Caco-2 (cell line): Measurements from ENCODE around the gene TPRA1. TPM values are rescaled to one million over a fixed set of nuclear protein-coding genes. Genes with fewer than 3 reads are reported as not detected.

Experiments used
- BruUV-seq: library from RNA; stranded (reverse); fragments of 400-500 nt; replicated peaks from 2 replicates; lab custom pipeline; 2021; lab: Mats Ljungman, UMichigan
- CTCF ChIA-PET: fragments of 300-600 bp; sonication (Branson Sonifier 250); formaldehyde crosslinking; loops from one replicate; lab custom pipeline; 2022; ENCODE audit warnings: antibody characterized with exemption; lab: Charles Lee
- POLR2A ChIA-PET: fragments of 300-600 bp; sonication (Branson Sonifier 250); formaldehyde crosslinking; loops from one replicate; lab custom pipeline; 2022; ENCODE audit warnings: antibody characterized with exemption; lab: Charles Lee
- DNase-seq, 2 experiments: peaks; one replicate each; pipeline versions ENCODE4 v3.0.0 to v3.0.0-alpha.2; 2020 to 2022
- H3K27me3 ChIP-seq: replicated peaks from 2 replicates; pipeline ENCODE4 v1.6.0; 2011; ENCODE audit warnings: low read length; ENCODE audit not compliant: control insufficient read depth, insufficient read depth
- H3K36me3 ChIP-seq: 2 replicates; pipeline ENCODE4 v1.5.1; 2011; ENCODE audit warnings: low read length; ENCODE audit not compliant: control insufficient read depth, insufficient read depth
- H3K4me1 ChIP-seq: fragments of 250-450 bp; sonication (Bioruptor Pico); 2 replicates; pipeline ENCODE4 v1.5.1; 2020; ENCODE audit warnings: mild to moderate bottlenecking
- H3K4me3 ChIP-seq: 2 replicates; pipeline ENCODE4 v1.5.1; 2011; ENCODE audit warnings: low read depth, mild to moderate bottlenecking, control low read depth, low read length
- H3K9me3 ChIP-seq: fragments of 250-450 bp; sonication (Bioruptor Pico); 2 replicates; pipeline ENCODE4 v1.5.1; 2020; ENCODE audit warnings: mild to moderate bottlenecking, moderate library complexity
- H3K27ac Mint-ChIP-seq: one replicate; pipeline ENCODE4 v1.8.0; 2022; ENCODE audit warnings: mixed read lengths; ENCODE audit not compliant: unreplicated experiment
- H3K27me3 Mint-ChIP-seq: one replicate; pipeline ENCODE4 v1.8.0; 2022; ENCODE audit warnings: mixed read lengths; ENCODE audit not compliant: insufficient read depth, unreplicated experiment
- H3K36me3 Mint-ChIP-seq: one replicate; pipeline ENCODE4 v1.8.0; 2022; ENCODE audit warnings: mild to moderate bottlenecking, mixed read lengths; ENCODE audit not compliant: insufficient read depth, unreplicated experiment
- H3K4me1 Mint-ChIP-seq: one replicate; pipeline ENCODE4 v1.8.0; 2022; ENCODE audit warnings: low read depth, mixed read lengths; ENCODE audit not compliant: unreplicated experiment
- H3K4me3 Mint-ChIP-seq: one replicate; pipeline ENCODE4 v1.8.0; 2022; ENCODE audit warnings: mild to moderate bottlenecking, moderate library complexity, mixed read lengths; ENCODE audit not compliant: unreplicated experiment
- H3K9me3 Mint-ChIP-seq: one replicate; pipeline ENCODE4 v1.8.0; 2022; ENCODE audit warnings: mixed read lengths; ENCODE audit not compliant: unreplicated experiment
- CTCF ChIP-seq, 2 experiments: fragments of 200-600 bp in 1 of 2; IDR thresholded peaks; 1 replicate in 1 of 2; 2 replicates in 1 of 2; pipeline versions ENCODE4 v1.5.1 to v1.8.0; 2011 to 2022; ENCODE audit warnings: antibody characterized with exemption in 1 of 2, control low read depth in 1 of 2, inconsistent platforms in 1 of 2, low read depth in 1 of 2, low read length in 1 of 2, mild to moderate bottlenecking in 1 of 2, moderate library complexity in 1 of 2; ENCODE audit not compliant: insufficient read depth in 1 of 2, severe bottlenecking in 1 of 2, unreplicated experiment in 1 of 2
- intact Hi-C: fragments of 100-400 bp; cut with micrococcal nuclease; formaldehyde crosslinking; loops from one replicate; pipeline ENCODE4 v1.10.0; 2022; ENCODE audit not compliant: unreplicated experiment
- total RNA-seq: library from RNA; stranded (reverse); gene quantifications from 2 replicates; pipeline ENCODE4 v1.2.3, GENCODE V29; 2022

The TPRA1 gene
- total RNA-seq, 1 experiment from 2014 or later = 34.5 TPM

GRCh38 chr3:127543441-127543840 lies 47.1 kb downstream of the TPRA1 start:
- peaks cover 5% of the 10 kb centered on the region; the same call in 1 of the 2 replicates for H3K4me1 ChIP-seq
- H3K36me3 ChIP-seq = no peaks in the 10 kb centered on the region
- BruUV-seq = no TSS peak
- H3K4me1 Mint-ChIP-seq = no peaks in the 10 kb centered on the region
- H3K9me3 Mint-ChIP-seq = no peaks in the 10 kb centered on the region
- H3K4me3 ChIP-seq = no peak overlapping the region
- no peak for DNase-seq
- intact Hi-C loops = loop anchor here (10.0 kb wide), 1 partner anchor 89 kb away; no protein-coding TSS in a partner anchor
- CTCF ChIA-PET = interaction anchor here (0.6 to 1.0 kb wide), 2 partner anchors 88 to 813 kb away, joined by 4 read pairs; no protein-coding TSS in a partner anchor
- H3K36me3 Mint-ChIP-seq = no peaks in the 10 kb centered on the region
- no peaks in the 10 kb centered on the region; the same call in 1 of the 2 replicates for H3K27me3 ChIP-seq
- no peak overlapping the region for H3K27ac Mint-ChIP-seq
- no peak for TF ChIP-seq CTCF (IDR thresholded peaks at IDR 0.05; ENCODE audit: insufficient read depth in 1 of 2, low read depth in 1 of 2, low read length in 1 of 2, severe bottlenecking in 1 of 2, unreplicated experiment in 1 of 2)
- no peak overlapping the region for H3K4me3 Mint-ChIP-seq
- H3K9me3 ChIP-seq = no peaks in the 10 kb centered on the region
- POLR2A ChIA-PET = no interaction called here
- peaks cover 8% of the 10 kb centered on the region for H3K27me3 Mint-ChIP-seq

- Mint-ChIP-seq H3K4me1 (no peaks in the 10 kb centered on the region), H3K36me3 (no peaks in the 10 kb centered on the region), H3K27ac (no peak overlapping the region), H3K9me3 (no peaks in the 10 kb centered on the region), H3K4me3 (no peak overlapping the region), H3K27me3 (peaks cover 13% of the 10 kb centered on the region)
- Histone ChIP-seq H3K36me3 (no peaks in the 10 kb centered on the region), H3K27me3 (no peaks in the 10 kb centered on the region; the same call in 1 of the 2 replicates), H3K4me1 (peaks cover 5% of the 10 kb centered on the region; the same call in 1 of the 2 replicates), H3K4me3 (no peak overlapping the region), H3K9me3 (no peaks in the 10 kb centered on the region)
- no TSS peak for BruUV-seq
- ChIA-PET CTCF (no interaction called here), POLR2A (no interaction called here)
- DNase-seq = no peak
- no peak for TF ChIP-seq CTCF (IDR thresholded peaks at IDR 0.05; ENCODE audit: insufficient read depth in 1 of 2, low read depth in 1 of 2, low read length in 1 of 2, severe bottlenecking in 1 of 2, unreplicated experiment in 1 of 2)
- intact Hi-C loops = loop anchor here (10.0 kb wide), 1 partner anchor 88 kb away; no protein-coding TSS in a partner anchor
Observed at GRCh38 chr3:127542441-127542952, 48.0 kb downstream of the TPRA1 start.

- no peak for TF ChIP-seq CTCF (IDR thresholded peaks at IDR 0.05; ENCODE audit: insufficient read depth in 1 of 2, low read depth in 1 of 2, low read length in 1 of 2, severe bottlenecking in 1 of 2, unreplicated experiment in 1 of 2)
- DNase-seq = no peak
- Histone ChIP-seq H3K36me3 (no peaks in the 10 kb centered on the region), H3K27me3 (no peaks in the 10 kb centered on the region; the same call in 1 of the 2 replicates), H3K4me3 (no peak overlapping the region), H3K4me1 (peaks cover 5% of the 10 kb centered on the region; the same call in 1 of the 2 replicates), H3K9me3 (no peaks in the 10 kb centered on the region)
- Mint-ChIP-seq H3K27ac (no peak overlapping the region), H3K4me1 (no peaks in the 10 kb centered on the region), H3K4me3 (no peak overlapping the region), H3K27me3 (peaks cover 17% of the 10 kb centered on the region), H3K36me3 (no peaks in the 10 kb centered on the region), H3K9me3 (no peaks in the 10 kb centered on the region)
- ChIA-PET POLR2A (no interaction called here), CTCF (no interaction called here)
- intact Hi-C loops = loop anchor here (10.0 kb wide), 1 partner anchor 87 kb away; no protein-coding TSS in a partner anchor
- BruUV-seq = no TSS peak
Observed at GRCh38 chr3:127541320-127541719, 49.2 kb downstream of the TPRA1 start.
